ENCODE measurements around the gene CSGALNACT2. TPM values are rescaled to one million over a fixed set of nuclear protein-coding genes. Genes with fewer than 3 reads are reported as not detected.

Gene CSGALNACT2
- total and polyA plus RNA-seq, 10 of the 15 experiments (the other 5 are each of a cell fraction or from before 2014, with no cell fraction given) = 2.5 to 12.6 (median 8.7) TPM

DNA sequence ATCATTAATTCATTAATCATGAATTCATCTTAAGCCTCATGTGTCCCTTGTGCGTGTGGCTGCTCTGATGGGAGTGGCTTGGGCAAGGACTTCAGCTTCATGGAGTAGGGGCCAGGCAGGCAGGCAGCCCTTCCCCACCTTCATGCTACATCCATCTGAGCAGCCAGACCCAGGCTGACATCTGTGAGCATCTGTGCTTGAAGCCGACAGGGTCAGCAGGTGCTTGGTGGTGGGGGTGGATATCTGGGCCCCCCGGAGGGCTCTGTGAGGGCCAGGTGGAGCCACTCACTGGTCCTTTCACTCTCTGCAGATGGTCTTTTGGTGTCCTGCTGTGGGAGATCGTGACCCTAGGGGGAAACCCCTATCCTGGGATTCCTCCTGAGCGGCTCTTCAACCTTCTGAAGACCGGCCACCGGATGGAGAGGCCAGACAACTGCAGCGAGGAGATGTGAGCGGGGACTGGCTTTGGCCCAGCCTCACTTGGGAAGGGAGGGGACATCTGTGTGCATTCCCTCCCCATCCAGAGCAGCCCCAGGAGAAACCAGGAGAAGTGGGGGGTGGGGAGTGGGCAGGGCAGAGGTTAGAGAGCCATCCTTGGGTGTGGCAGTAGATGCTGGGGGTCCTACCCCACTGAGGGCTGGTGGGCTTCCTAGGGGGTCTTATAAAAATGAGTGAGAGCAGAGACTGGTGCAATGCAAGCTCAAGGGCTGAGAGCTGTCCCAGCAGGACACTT is 14.7 kb upstream of the CSGALNACT2 start (continued):
- no peak for TF ChIP-seq SMC3 (IDR thresholded peaks at IDR 0.05; ENCODE audit: borderline replicate concordance, low read length)
- no peak for TF ChIP-seq ZBED1 (IDR thresholded peaks at IDR 0.05; ENCODE audit: borderline replicate concordance)
- TF ChIP-seq MEF2B (IDR thresholded peaks at IDR 0.05; ENCODE audit: partially characterized antibody, poor library complexity, severe bottlenecking) = no peak
- TF ChIP-seq CEBPB (IDR thresholded peaks at IDR 0.05; ENCODE audit: borderline replicate concordance in 1 of 2, low read depth in 2 of 2, low read length in 2 of 2) = no peak

DNA sequence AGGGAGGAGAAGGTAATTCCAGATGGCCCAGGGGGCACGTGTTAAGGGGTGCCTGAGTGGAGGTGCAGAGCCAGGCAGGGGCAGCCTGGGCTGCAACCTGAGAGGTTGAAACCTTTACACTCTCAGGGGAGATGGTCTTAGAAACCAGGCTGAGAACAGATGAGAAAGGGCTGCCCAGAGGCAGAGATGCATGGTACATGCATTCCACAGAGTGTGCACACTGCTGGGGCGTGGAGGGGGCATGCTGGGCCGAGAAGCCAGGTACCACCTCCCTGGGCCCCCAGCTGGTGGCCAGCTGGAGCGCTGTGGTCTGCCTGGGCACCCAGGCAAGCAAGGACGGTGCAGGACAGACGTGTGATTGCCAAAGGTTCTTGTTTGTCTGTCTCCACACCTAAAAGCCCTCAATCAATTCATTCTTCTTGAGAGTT is 14.1 kb upstream of the CSGALNACT2 start:
- no TSS peak for BruUV-seq (replicated peaks)
- no peak for FAIRE-seq
- peaks cover 32% of the 10 kb centered on the region for H3K4me1 ChIP-seq (ENCODE audit: control insufficient read depth, insufficient read depth, low read length)
- H3K4me3 ChIP-seq = no peak overlapping the region
- intact Hi-C loops (cut with micrococcal nuclease; ENCODE audit: unreplicated experiment) (no loop called here), in situ Hi-C loops (cut with MboI) (loop anchor here (25.0 kb wide), 2 partner anchors 112 to 937 kb away; no protein-coding TSS in a partner anchor)
- no peak for TF ChIP-seq POLR2A (IDR thresholded peaks at IDR 0.05; ENCODE audit: low read depth, low read length)
- TF ChIP-seq ZNF622 (IDR thresholded peaks at IDR 0.05) = no peak
- no peaks in the 10 kb centered on the region for H3K36me3 ChIP-seq (ENCODE audit: control insufficient read depth in 2 of 2, insufficient read depth in 2 of 2, low read length in 1 of 2)
- DNase-seq (ENCODE audit: low read depth, low spot score) = no peak
- no peaks in the 10 kb centered on the region for H3K9me3 ChIP-seq (replicated peaks; ENCODE audit: control insufficient read depth, insufficient read depth, low read length)
- ChIA-PET SMC1A (ENCODE audit: uncharacterized antibody, unreplicated experiment) (no interaction called here), CTCF (no interaction called here), RAD21 (ENCODE audit: unreplicated experiment) (no interaction called here), POLR2A (no interaction called here)
- WGBS (ENCODE audit: insufficient coverage, insufficient replicate concordance, low lambda C conversion rate, missing lambda C conversion rate) = 29% methylated on average over 6 of the region's 6 CpGs
- H3K79me2 ChIP-seq (ENCODE audit: control insufficient read depth, insufficient read depth, low read length) = no peaks in the 10 kb centered on the region
- H3K9ac ChIP-seq (ENCODE audit: control insufficient read depth, insufficient read depth, low read length) = no peak overlapping the region
- no peak for ATAC-seq
- H3K27ac ChIP-seq (ENCODE audit: control insufficient read depth, insufficient read depth) = no peak overlapping the region
- H3K4me2 ChIP-seq (ENCODE audit: control insufficient read depth, insufficient read depth) = no peak overlapping the region
- H2AFZ ChIP-seq (ENCODE audit: control insufficient read depth, low read depth, low read length) = no peak overlapping the region
- no peaks in the 10 kb centered on the region for H4K20me1 ChIP-seq (ENCODE audit: control insufficient read depth, insufficient read depth)
- no peaks in the 10 kb centered on the region for H3K27me3 ChIP-seq (replicated peaks in 1 of 2; ENCODE audit: control insufficient read depth in 2 of 2, insufficient read depth in 2 of 2, low read length in 1 of 2)
